GM11168 (cell line): ENCODE data around the gene UBL5.

ENCODE experiments used
- in situ Hi-C: fragments of 300-500 bp; cut with MboI; formaldehyde crosslinking; loops from one replicate; pipeline ENCODE4 v1.12.0; 2022; ENCODE audit warnings: low sequenced_read_pairs; ENCODE audit not compliant: unreplicated experiment

The UBL5 gene

GRCh38 chr19:9827289-9828238, at the start of gene UBL5:
TSS of gene UBL5 (plus strand) at chr19:9827918. CDS start at chr19:9828338, 420 bp downstream.
- in situ Hi-C loops = no loop called here

GRCh38 chr19:9782338-9782737, 45.4 kb upstream of the UBL5 start:
- in situ Hi-C loops = loop anchor here (25.0 kb wide), 2 partner anchors 470 to 645 kb away; partner anchors contain the start of genes OR7G3, ZNF317, ZNF559 and ZNF699

GRCh38 chr19:9784163-9784496, 43.6 kb upstream of the UBL5 start:
- in situ Hi-C loops = loop anchor here (25.0 kb wide), 2 partner anchors 472 to 647 kb away; partner anchors contain the start of genes OR7G3, ZNF317, ZNF559 and ZNF699

- in situ Hi-C loops = loop anchor here (25.0 kb wide), 2 partner anchors 473 to 648 kb away; partner anchors contain the start of genes OR7G3, ZNF317, ZNF559 and ZNF699
These were observed 42.1 kb upstream of the UBL5 start for GRCh38 chr19:9785367-9786331.

DNA sequence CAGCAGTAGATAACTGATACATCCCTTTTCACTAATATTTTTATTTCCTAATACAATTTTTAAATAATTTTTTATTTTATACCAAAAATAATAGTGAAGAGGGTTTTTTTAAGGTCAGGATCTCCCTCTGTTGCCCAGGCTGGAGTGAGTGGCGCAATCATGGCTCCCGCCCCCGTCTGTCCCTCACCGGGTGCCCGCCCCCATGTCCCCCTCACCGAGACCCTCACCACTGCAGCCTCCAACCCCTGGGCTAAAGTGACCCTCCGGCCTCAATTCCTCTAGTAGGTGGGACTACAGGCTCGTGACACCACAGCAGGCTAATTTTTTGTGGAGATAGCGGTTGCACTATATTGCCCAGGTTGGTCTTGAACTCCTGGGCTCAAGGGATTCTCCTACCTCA, 41.4 kb upstream of the UBL5 start:
- in situ Hi-C loops = loop anchor here (25.0 kb wide), 2 partner anchors 474 to 649 kb away; partner anchors contain the start of genes OR7G3, ZNF317, ZNF559 and ZNF699

DNA sequence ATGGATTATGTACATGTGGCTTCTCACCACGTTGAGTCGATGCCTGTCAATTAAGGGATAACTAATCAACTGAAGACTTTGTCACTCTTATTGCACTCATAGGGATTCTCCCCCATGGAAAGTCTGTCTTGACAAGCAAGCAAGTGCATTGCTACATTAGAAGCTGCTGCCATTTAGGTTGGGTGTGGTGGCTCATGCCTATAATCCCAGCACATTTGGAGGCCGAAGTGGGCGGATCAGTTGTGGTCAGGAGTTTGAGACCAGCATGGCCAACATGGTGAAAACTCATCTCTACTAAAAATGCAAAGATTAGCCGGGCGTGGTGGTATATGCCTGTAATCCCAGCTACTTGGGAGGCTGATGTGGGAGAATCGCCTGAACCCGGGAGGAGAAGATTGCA, 40.9 kb upstream of the UBL5 start:
- in situ Hi-C loops = loop anchor here (25.0 kb wide), 2 partner anchors 475 to 650 kb away; partner anchors contain the start of genes OR7G3, ZNF317, ZNF559 and ZNF699

GRCh38 chr19:9788604-9789003, 39.1 kb upstream of the UBL5 start:
- in situ Hi-C loops = loop anchor here (25.0 kb wide), 2 partner anchors 476 to 651 kb away; partner anchors contain the start of genes OR7G3, ZNF317, ZNF559 and ZNF699

DNA sequence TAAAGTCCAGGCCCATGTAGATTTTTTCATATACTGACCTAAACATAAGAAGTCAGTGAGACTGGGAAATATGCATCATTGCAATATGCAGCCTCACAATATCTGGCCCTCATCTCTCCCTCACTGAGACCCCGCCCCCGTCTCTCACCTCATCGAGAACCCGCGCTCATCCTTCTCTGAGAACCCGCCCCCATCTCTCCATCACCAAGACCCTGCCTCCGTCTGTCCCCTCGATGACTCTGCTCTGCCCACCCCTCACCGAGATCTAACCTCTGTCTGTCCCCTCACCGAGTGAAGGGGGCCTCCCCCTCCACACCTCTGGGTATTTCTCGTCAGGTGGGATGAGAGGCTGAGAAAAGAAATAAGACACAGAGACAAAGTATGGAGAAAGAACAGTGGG, 38.7 kb upstream of the UBL5 start:
- in situ Hi-C loops = loop anchor here (25.0 kb wide), 2 partner anchors 477 to 652 kb away; partner anchors contain the start of genes OR7G3, ZNF317, ZNF559 and ZNF699

DNA sequence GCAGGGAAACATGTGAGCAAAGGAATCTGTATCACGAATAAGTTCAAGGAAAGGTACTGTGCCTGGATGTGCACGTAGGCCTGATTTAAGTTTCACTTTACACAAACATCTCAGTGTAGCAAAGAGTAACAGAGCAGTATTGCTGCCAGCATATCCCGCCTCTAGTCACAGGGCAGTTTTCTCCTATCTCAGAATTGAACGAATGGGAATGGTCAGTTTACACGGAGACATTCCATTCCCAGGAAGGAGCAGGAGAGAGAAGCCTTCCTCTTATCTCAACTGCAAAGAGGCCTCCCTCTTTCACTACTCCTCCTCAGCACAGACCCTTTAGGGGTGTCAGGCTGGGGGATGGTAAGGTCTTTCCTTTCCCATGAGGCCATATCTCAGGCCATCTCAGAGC, 38.1 kb upstream of the UBL5 start:
- in situ Hi-C loops = loop anchor here (25.0 kb wide), 2 partner anchors 477 to 652 kb away; partner anchors contain the start of genes OR7G3, ZNF317, ZNF559 and ZNF699

GRCh38 chr19:9791073-9791367, 36.7 kb upstream of the UBL5 start:
- in situ Hi-C loops = loop anchor here (25.0 kb wide), 2 partner anchors 479 to 654 kb away; partner anchors contain the start of genes OR7G3, ZNF317, ZNF559 and ZNF699

- in situ Hi-C loops = loop anchor here (25.0 kb wide), 2 partner anchors 479 to 654 kb away; partner anchors contain the start of genes OR7G3, ZNF317, ZNF559 and ZNF699
These were observed 36.0 kb upstream of the UBL5 start for GRCh38 chr19:9791552-9792205.

DNA sequence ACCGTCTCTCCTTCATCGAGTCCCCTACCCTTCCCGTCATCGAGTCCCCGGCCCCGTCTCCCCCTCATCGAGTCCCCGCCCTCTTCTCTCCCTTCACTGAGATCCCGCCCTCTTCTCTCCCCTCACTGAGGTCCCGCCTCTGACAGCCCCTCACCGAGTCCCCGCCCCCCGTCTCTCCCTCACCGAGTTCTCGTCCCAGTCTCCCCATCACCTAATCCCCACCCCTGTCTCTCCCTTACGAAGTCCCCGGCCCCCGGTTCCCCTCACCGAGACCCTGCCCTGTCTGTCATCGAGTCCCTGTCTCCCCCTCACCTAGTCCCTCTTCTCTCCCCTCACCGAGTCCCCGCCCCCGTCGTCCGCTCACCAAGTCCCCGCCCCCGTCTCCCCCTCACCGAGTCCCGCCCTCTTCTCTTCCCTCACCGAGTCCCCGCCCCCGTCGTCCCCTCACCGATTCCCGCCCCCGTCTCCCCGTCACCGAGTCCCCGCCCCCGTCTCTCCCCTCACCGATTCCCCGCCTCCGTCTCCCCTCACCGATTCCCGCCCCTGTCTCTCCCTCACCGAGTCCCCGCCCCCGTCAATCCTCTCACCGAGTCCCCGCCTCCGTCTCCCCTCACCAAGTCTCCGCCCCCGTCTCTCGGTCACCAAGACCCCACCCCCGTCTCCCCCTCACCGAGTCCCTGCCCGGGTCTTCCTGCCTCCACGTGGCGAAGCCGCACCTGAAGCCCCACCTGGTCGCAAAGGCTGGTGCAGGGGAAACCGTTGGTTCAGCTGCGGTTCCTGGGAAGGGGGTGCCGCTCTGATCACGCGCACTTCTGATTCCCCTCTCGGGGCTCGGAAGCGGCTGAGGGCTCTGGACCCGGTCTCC, 35.3 kb upstream of the UBL5 start:
- in situ Hi-C loops = loop anchor here (25.0 kb wide), 2 partner anchors 480 to 655 kb away; partner anchors contain the start of genes OR7G3, ZNF317, ZNF559 and ZNF699

DNA sequence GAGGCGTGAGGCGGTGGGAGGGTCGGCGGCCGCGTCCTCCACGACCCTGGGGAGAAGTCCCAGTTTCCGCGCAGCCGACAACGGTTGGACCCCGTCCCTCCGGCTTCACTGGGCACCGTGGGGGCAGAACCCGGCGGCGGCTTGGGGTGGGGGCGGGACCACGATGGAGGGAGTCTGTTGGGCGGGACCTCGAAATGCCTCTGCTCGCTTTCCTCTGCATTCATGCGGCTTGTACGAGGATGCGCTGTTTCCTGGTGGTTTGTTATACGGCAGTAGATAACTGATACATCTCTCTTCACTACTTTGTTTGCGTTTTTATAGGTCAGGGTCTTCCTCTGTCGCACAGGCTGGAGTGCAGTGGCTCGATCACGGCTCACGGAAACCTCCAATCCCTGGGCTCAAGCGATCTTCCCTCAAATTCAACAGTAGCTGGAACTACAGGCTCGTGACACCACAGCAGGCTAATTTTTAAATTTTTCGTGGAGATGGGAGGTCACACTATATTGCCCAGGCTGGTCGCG, 34.6 kb upstream of the UBL5 start:
- in situ Hi-C loops = loop anchor here (25.0 kb wide), 2 partner anchors 481 to 656 kb away; partner anchors contain the start of genes OR7G3, ZNF317, ZNF559 and ZNF699

DNA sequence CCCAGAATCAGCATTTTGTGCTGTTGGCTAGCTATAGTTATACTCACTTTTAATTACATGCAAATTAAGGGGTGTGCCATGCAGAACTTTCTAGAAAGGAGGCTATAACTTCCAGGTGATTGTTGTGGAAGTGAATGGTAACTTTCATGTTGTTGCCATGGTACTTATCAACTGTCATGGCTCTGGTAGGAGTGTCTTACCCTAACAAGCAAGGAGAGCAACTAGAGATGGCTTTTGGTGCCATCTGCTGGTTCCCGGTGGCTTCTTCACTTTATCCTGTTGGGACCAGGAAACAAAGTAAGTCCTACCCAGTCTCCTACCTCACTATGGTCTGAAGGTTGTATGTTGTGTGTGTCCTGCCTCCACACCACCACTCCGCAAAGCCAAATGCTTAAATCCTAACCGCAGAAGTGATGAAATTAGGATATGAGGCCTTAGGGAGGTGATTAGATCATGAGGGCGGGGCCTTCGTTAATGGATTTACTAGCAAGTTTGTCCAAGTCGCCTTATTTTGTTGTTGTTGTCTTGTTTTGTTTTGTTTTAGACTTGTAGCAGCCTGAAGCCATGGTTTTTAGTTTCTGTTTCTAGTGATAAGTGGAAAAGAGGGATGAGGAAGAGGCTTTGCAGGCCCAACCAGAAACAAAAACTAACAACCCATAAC, 31.5 kb upstream of the UBL5 start:
- in situ Hi-C loops = loop anchor here (5.0 to 25.0 kb wide), 3 partner anchors 169 to 659 kb away; partner anchors contain the start of genes OR7G3, ZNF317, ZNF559 and ZNF699

GRCh38 chr19:9797871-9798270, 29.8 kb upstream of the UBL5 start:
- in situ Hi-C loops = loop anchor here (5.0 to 25.0 kb wide), 3 partner anchors 171 to 661 kb away; partner anchors contain the start of genes OR7G3, ZNF317, ZNF559 and ZNF699

- in situ Hi-C loops = loop anchor here (5.0 to 25.0 kb wide), 3 partner anchors 172 to 662 kb away; partner anchors contain the start of genes OR7G3, ZNF317, ZNF559 and ZNF699
These were observed 28.6 kb upstream of the UBL5 start for GRCh38 chr19:9799162-9799561.

DNA sequence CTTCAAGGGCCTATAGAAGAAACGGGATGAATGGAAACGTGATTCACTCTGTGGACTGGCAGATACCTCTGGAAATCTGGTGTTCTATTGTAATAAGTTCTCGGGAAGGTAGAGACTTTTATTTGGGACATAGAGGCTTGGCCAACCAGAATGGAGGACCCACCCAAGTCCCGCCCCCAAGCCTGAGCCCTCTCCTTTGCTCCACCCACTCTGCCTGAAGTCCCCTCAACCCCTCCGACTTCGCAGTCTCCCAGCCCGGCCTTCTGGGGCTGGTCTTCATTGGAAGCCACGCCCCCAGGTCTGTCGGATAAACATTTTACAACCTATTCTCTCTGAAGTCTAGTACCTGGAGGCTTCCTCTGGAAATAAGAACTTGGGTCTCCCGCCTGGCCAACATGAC, 25.7 kb upstream of the UBL5 start:
- in situ Hi-C loops = no loop called here
